Dermis microvascular lymphatic vessel endothelial cell (primary cell): ENCODE measurements around the gene NLN. TPM values are rescaled to one million over a fixed set of nuclear protein-coding genes. Genes with fewer than 3 reads are reported as not detected.
"Not testable (repeated sequence)": the region's sequence is repeated elsewhere in the genome, so short reads cannot be mapped to it uniquely, and the experiment has no call there.

Experiments
- DNase-seq, 2 donors: peaks; one replicate each; pipeline versions ENCODE4 v3.0.0 to v3.0.0-alpha.2; 2010; ENCODE audit warnings: low read depth in 2 of 2
- total RNA-seq: library from RNA; depleted of rRNA; stranded (reverse); fragments of >200 nt; gene quantifications from 2 replicates; pipeline ENCODE4 v1.2.1, GENCODE V29; 2014

Gene NLN
- total RNA-seq, 1 donor from 2014 or later = 33.9 TPM

DNA sequence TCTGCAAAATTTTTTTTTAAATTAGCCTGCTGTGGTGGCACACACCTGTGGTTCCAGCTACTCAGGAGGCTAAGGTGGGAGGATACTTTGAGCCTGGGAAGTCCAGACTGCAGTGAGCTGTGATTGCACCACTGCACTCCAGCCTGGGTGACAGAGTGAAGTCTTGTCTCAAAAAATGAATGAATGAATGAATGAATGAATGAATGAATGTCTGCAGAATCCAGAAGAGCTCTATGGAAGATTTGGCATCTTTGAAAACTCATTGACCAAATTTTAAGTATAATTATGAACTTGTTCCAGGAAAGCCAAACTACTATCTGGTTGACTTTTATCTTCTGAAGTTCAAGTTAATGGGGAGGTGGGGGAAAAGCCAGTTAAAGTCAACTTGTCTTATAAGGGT, 110.1 kb downstream of the NLN start:
- DNase-seq = no peak

DNA sequence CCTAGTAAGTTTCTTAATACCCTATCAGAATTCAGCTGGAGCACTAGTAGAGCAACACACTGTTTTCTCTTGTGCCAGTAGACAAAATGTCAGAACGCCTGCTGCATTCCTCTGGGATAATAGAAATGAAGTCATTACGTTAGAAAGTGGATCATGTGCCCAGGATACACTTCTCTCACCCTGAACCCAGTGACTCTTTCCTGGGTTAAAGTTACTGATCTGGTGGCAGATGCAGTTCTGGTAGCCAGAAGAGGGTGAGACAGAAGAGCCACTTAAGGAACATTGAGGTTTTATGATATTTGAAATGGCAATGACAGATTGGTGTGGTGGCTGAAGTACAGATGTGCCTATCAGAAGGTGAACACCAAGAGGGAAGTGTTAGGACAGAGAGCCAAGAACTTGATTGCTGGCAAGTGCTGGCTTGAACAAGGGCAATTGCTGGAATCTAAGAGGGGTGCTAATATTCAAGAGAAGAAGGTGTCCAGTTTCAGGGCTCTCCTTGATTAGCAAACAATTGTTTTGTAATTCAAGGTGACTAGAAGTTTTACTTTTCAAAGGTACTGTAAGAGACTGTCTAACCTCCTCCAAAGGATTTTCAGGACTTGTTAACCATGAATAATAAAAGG, 110.7 kb downstream of the NLN start:
- DNase-seq = no peak

GRCh38 chr5:65833780-65834179, 111.8 kb downstream of the NLN start:
- DNase-seq = no peak

GRCh38 chr5:65834306-65834705, 112.3 kb downstream of the NLN start:
- no peak for DNase-seq

GRCh38 chr5:65835191-65835590, 113.2 kb downstream of the NLN start:
- no peak for DNase-seq

DNA sequence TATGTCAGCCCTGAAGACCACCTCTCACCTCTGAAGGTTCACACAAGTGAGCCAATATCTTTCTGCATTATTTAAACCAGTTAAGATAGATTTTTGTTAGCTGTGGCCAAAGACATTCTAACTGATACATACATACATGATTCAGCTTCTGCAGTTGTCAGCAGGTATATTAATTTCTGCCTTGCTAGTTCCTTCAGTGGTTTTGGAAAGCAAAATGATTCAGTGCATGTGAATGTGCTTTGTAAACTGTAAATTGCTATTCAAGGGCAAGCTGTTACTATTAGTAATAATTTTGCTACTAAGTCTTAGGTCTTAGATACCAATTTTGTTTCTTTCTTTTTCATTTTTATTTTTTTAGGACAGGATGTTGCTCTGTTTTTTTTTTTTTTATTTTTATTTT, 115.1 kb downstream of the NLN start:
- DNase-seq = no peak

DNA sequence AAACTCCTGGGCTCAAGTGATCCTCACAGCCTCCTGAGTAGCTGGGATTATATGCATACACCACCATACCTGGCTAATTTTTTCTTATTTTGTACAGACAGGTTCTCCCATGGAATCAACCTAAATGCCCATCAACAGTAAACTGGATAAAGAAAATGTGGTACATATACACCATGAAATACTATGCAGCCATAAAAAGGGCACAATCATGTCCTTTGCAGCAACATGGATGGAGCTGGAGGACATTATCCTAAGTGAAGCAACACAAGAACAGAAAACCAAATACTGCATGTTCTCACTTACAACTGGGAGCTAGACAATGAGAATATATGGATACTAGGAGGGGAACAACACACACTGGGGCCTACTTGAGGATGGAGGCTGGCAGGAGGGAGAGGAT, 117.2 kb downstream of the NLN start:
- not testable (repeated sequence) for DNase-seq

DNA sequence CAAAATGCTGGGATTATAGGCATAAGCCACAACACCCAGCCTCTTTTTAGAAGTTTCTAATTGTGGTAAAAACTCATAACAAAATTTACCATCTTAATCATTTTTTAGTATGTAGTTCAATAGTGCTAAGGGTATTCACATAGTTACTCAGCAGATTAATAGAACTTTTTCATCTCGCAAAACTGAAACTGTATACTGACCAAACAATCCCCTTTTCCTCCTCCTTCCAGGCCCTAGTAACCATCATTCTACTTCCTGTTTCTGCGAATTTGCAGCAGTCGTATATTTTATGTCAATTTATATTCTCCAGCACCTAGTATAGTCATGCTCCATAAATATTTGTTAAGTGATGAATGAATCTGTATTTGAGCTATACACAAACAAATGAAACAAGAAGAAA, 118.1 kb downstream of the NLN start:
- DNase-seq = no peak

DNA sequence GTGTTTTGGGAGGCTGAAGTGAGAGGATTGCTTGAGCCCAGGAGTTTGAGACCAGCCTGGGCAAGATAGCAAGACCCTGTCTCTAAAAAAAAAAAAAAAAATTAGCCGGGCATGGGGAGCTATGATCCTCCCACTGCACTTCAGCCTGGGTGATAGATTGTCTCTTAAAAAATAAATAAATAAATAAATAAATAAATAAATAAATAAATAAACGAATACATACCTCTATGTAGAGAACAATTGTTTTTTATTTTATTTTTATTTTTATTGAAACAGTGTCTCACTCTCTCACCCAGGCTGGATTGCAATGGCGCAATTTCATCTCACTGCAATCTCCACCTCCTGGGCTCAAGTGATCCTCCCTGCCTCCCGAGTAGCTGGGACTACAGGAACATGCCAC, 122.8 kb downstream of the NLN start:
- not testable (repeated sequence) for DNase-seq

DNA sequence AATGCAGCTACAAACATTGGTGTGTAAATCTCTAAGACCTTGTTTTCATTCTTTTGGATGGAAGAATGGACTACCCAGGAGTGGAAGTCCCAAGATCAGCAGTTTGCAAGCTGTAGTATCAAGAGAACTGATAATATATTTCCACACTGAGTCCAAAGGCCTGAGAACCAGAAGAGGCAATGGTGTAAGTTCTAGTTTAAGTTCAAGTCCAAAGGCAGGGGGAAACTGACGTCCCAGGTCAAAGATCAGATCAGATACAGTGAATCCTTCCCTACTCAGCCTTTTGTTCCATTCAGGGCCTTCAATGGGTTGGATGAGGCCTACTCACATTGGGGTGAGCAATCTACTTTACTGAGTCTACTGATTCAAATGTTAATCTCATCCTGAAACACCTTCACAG, 124.1 kb downstream of the NLN start:
- DNase-seq = no peak

DNA sequence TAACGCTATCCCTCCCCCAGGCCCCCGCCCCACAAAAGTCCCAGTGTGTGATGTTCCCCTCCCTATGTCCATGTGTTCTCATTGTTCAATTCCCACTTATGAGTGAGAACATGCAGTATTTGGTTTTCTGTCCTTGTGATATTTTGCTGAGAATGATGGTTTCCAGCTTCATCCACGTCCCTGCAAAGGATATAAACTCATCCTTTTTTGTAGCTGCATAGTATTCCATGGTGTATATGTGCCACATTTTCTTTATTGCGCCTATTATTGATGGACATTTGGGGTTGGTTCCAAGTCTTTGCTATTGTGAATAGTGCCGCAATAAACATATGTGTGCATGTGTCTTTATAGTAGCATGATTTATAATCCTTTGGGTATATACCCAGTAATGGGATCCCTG, 125.0 kb downstream of the NLN start:
- DNase-seq = not testable (repeated sequence)

GRCh38 chr5:65849918-65850317, 127.9 kb downstream of the NLN start:
- DNase-seq = not testable (repeated sequence)

DNA sequence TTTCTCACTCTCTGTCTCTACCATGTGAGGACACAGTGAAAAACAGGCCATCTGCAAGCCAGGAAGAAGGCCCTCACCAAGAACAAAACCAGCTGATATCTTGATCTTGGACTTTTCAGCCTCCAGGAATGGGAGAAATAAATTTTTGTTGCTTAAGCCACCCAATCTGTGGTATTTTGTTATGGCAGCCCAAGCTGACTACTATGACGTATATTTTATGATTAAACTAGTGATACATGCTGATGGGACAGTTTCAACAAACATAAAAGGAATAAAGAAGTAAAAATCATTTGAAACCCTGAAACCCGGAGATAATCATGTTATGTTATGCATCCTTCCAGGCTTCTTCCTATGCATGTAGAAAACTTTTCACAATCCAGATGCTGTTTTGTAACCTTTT, 132.9 kb downstream of the NLN start:
- DNase-seq = no peak

DNA sequence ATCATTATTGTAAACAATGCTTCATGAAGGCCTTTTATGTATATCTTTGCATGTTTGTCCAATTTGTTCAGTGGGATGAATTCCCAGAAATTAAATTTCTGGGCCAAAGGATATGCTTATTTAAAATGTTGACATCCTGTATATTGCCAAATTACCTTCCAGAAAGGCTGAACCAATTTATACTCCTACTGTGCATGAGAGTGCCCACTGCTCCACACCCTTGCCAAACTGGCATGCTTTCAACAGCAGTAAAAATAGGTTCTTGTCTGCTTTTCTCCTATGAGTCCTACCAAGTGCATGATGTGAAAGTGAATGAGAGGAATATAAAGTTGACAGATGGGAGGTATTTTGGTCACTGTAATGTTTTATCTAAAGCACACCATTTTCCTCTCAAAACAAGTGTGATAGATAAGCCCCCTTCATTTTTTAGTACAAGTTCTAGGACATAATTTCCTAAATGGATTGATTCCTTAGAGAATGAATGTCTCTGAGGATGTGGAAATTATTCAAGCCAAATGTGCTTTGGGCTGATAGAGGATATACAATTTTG, 133.8 kb downstream of the NLN start:
- no peak for DNase-seq

DNA sequence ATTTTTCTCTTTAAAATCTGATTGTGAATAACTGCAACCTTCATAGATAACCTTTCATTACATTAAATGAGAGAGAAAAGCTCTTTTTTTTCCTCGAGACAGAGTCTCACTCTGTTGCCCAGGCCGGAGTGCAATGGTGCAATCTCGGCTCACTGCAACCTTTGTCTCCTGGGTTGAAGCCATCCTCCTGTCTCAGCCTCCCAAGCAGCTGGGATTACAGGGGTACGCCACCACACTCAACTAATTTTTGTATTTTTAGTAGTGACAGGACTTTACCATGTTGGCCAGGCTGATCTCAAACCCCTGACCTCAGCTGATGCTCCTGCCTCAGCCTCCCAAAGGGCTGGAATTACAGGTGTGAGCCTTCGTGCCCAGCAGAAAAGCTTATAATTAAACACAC, 134.5 kb downstream of the NLN start:
- no peak for DNase-seq

- no peak for DNase-seq
These were observed 136.3 kb downstream of the NLN start for GRCh38 chr5:65858316-65858715.

- DNase-seq = no peak
These were observed 139.8 kb downstream of the NLN start for GRCh38 chr5:65861830-65862241.

- DNase-seq = no peak
These were observed 140.4 kb downstream of the NLN start for GRCh38 chr5:65862384-65862783.

GRCh38 chr5:65863747-65864146, 141.7 kb downstream of the NLN start:
- DNase-seq = no peak

DNA sequence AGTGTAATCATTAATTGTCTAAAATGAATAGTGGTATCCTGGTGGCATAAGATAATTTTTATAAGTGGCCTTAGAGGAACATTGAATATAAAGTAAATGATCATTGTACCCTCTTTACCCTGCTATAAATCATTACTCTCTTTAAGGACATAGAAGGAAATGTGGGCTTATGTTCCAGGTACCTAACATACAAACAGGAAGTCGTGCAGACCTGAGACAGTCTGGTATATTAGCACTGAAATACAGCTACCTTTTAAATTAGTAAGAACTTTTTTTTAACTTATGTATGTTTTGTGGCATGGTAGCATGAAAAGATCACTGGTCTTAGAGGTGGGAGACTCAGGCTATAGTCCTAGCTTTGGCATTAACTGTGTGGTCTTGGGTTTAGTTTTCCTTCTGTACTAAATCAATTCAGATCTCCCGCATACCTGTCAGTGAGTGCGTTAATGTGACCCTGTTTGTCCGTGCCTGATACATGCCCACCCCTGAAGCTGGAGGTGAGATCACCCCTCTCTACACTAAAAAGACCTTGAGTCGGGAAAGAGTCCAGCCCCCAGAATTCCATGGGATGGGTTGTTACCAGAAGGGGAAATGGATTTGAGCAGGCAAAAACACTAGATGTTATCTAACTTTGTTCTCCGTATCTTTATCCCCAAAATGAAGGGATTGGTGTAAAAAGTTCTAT, 145.0 kb downstream of the NLN start:
- peak; percentile 12 to 55 for DNase-seq

DNA sequence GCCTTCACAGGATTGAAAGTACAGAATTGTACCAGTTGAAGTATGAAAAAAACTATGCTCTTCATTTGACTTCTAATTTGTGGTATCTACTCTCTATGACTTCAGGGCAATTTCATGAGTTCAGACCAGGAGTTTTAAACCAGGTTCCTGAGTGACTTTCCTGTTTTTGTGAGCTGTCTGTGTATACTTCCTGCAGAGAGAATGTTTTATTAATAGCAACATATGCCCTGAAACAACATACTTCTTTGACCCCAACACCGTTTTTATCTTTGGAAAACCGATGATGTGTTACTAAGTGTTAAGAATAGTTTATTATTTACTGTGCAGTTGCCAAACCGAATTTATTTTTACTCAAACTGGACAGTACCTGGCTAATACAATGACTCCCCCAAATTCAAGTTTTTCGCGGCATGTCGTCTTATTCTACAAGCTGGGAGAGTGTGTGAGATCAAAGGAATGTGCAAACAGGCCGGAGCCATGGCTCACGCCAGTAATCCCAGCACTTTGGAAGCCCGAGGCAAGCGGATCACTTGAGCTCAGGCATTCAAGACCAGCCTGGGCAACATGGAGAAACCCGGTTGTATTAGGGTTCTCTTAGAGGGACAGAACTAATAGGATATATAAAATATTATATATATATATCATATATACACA, 145.7 kb downstream of the NLN start:
- DNase-seq = peak; percentile 89 to 90

- DNase-seq = no peak
These were observed 146.5 kb downstream of the NLN start for GRCh38 chr5:65868509-65868908.

DNA sequence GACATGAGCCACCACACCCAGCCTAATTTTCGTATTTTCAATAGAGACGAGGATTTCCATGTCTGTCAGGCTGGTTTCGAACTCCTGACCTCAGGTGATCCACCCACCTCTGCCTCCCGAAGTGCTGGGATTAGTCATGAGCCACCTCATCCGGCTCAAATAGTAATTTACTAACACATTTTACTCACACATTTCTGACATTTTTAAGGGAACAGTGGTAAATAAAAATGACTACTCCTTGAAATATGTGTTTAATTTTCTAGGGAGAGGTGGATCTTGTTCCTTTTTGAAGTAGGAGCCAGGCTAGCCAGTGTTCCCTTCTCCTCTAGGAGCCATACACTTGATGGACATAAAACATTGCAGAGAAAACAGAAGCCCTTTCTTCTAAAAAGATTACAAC, 149.2 kb downstream of the NLN start:
- peak in 1 of 2 donors; percentile 17 for DNase-seq
